Measurements from ENCODE around the gene COL4A1. TPM values are rescaled to one million over a fixed set of nuclear protein-coding genes. Genes with fewer than 3 reads are reported as not detected.

The COL4A1 gene
- polyA plus RNA-seq, 2 of the 4 experiments (the other 2 are of a cell fraction) = 23.8 to 71.3 TPM

DNA sequence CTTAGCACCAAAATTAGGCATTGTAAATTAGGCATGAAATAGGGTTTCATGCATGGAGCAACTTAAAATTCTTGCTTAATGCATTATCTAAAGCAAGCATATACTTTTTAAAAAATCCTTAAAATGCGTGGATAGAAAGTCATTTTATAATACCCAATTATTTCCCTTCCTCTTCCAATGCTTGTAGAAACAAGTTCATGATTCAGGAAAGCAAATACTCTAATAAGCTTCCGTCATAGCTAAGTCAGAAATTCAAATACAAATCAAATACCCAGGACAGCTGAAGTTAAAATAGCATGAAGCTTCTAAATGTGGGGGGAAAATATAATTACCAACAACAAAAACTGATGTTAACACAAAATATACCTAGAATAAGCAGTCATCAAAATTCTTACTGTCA lies 89.1 kb downstream of the COL4A1 start:
- DNase-seq (ENCODE audit: low read depth in 1 of 2, low spot score in 1 of 2) = no peak
- TF ChIP-seq EHF (CRISPR knock-in tag; IDR thresholded peaks at IDR 0.05) (no peak), ZNF302 (CRISPR knock-in tag; IDR thresholded peaks at IDR 0.05) (no peak), NPAS2 (CRISPR knock-in tag; IDR thresholded peaks at IDR 0.05; ENCODE audit: borderline replicate concordance) (no peak), EP300 (IDR thresholded peaks at IDR 0.05) (no peak), MAZ (IDR thresholded peaks at IDR 0.05; ENCODE audit: borderline replicate concordance, low read depth, low read length) (no peak), ZC3H11A (IDR thresholded peaks at IDR 0.05) (no peak), GATA3 (IDR thresholded peaks at IDR 0.05; ENCODE audit: borderline replicate concordance) (no peak), CBX8 (IDR thresholded peaks at IDR 0.05) (no peak), BHLHE40 (IDR thresholded peaks at IDR 0.05; ENCODE audit: low read depth, low read length) (no peak), CBX2 (IDR thresholded peaks at IDR 0.05; ENCODE audit: borderline replicate concordance, low read depth) (no peak), KDM1A (IDR thresholded peaks at IDR 0.05; ENCODE audit: low read depth) (no peak)
- TF ChIP-seq, protein P1, sequence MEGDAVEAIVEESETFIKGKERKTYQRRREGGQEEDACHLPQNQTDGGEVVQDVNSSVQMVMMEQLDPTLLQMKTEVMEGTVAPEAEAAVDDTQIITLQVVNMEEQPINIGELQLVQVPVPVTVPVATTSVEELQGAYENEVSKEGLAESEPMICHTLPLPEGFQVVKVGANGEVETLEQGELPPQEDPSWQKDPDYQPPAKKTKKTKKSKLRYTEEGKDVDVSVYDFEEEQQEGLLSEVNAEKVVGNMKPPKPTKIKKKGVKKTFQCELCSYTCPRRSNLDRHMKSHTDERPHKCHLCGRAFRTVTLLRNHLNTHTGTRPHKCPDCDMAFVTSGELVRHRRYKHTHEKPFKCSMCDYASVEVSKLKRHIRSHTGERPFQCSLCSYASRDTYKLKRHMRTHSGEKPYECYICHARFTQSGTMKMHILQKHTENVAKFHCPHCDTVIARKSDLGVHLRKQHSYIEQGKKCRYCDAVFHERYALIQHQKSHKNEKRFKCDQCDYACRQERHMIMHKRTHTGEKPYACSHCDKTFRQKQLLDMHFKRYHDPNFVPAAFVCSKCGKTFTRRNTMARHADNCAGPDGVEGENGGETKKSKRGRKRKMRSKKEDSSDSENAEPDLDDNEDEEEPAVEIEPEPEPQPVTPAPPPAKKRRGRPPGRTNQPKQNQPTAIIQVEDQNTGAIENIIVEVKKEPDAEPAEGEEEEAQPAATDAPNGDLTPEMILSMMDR (IDR thresholded peaks at IDR 0.05) = no peak
- ATAC-seq = no peak
- Histone ChIP-seq H3K4me2 (no peak overlapping the region), H3K9me3 (no peaks in the 10 kb centered on the region), H3K27ac (no peak overlapping the region), H3K4me3 (no peak overlapping the region), H3K4me1 (peaks cover 3% of the 10 kb centered on the region; the same call in 1 of the 3 replicates)
- 70% methylated on average over 2 of the region's 2 CpGs for WGBS (ENCODE audit: missing lambda C conversion rate)
- ChIA-PET POLR2A (no interaction called here), CTCF (interaction anchor here (1.9 kb wide), 1 partner anchor 194 kb away, joined by 5 read pairs; no protein-coding TSS in a partner anchor)
- FAIRE-seq = no peak

DNA sequence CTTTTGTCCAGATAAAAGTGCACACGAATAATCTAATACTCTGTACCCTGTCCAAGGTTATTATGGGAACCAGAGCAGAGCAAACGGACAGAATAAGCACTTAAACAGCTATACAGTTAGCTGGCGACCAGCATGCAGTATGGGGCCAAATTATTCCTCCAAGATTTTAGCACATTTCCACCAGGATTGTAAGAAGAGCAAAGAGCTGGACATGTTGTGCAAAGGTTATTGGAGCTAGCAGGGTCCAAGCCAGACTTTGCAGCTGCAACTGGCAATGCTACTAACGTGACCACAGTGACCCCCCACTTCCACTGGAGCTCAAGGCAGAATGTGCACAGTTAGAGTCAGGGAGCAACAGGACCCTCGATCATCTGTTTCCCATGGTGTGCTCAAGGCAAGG lies 89.9 kb downstream of the COL4A1 start:
- ATAC-seq (no peak), FAIRE-seq (no peak), DNase-seq (ENCODE audit: low read depth in 1 of 2, low spot score in 1 of 2) (no peak)
- no peaks in the 10 kb centered on the region for H3K9me3 ChIP-seq
- no peak overlapping the region for H3K4me2 ChIP-seq
- no peak overlapping the region for H3K4me3 ChIP-seq
- POLR2A ChIA-PET = no interaction called here
- TF ChIP-seq HDAC2 (IDR thresholded peaks at IDR 0.05) = no peak
- no peak for TF ChIP-seq RCOR1 (IDR thresholded peaks at IDR 0.05; ENCODE audit: low read depth, low read length)
- TF ChIP-seq, protein P2, sequence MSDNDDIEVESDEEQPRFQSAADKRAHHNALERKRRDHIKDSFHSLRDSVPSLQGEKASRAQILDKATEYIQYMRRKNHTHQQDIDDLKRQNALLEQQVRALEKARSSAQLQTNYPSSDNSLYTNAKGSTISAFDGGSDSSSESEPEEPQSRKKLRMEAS (IDR thresholded peaks at IDR 0.05) = no peak
- no peak for TF ChIP-seq EHMT2 (IDR thresholded peaks at IDR 0.05; ENCODE audit: low read depth)
- TF ChIP-seq RNF2 (IDR thresholded peaks at IDR 0.05; ENCODE audit: borderline replicate concordance, low read depth) = no peak
- TF ChIP-seq, protein P3, sequence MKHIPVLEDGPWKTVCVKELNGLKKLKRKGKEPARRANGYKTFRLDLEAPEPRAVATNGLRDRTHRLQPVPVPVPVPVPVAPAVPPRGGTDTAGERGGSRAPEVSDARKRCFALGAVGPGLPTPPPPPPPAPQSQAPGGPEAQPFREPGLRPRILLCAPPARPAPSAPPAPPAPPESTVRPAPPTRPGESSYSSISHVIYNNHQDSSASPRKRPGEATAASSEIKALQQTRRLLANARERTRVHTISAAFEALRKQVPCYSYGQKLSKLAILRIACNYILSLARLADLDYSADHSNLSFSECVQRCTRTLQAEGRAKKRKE (CRISPR knock-in tag; IDR thresholded peaks at IDR 0.05; ENCODE audit: low read depth) = no peak
- TF ChIP-seq FOSB (CRISPR knock-in tag; IDR thresholded peaks at IDR 0.05) = no peak
- CTCF ChIA-PET = interaction anchor here (0.7 to 1.9 kb wide), 2 partner anchors 195 to 227 kb away, joined by 3 to 5 read pairs; no protein-coding TSS in a partner anchor
- H3K27ac ChIP-seq = no peak overlapping the region
- 71% methylated on average over 4 of the region's 5 CpGs for WGBS (ENCODE audit: missing lambda C conversion rate)
- H3K4me1 ChIP-seq = peaks cover 2% of the 10 kb centered on the region; the same call in 1 of the 3 replicates

DNA sequence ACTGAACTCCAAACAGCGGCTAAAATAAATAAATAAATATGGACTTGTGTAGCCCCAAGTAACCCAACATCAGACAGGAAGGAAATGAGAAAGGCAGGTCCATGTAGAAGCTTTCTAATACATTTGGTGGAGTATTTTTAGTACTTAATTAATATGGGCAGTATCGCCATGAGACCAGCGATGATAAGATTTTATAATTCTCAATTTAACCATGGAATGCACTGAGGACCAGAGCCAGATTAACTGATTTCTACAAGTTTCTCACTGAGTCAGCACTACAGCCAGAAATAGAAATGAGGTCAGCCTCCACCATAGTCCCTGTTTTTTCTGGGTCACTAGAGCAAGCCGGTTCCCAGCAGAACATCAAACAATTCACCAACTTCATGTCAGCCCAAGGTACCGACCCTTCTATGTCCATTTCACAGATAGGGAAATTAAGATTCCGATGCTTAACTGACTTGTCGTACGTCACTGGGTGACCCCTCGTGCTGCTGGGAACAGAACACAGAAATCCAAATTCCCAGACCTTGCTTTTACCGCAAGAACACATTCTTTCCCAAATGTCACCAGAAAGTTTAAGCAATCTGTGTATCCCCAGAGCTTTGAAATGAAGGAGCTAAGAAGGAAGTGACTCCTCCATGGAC lies 90.4 kb downstream of the COL4A1 start:
- no peaks in the 10 kb centered on the region for H3K4me1 ChIP-seq
- H3K4me3 ChIP-seq = no peak overlapping the region
- no peak for FAIRE-seq

More for the DNA sequence above, 90.4 kb downstream of the COL4A1 start:
- no peaks in the 10 kb centered on the region for H3K9me3 ChIP-seq
- CTCF ChIA-PET = interaction anchor here (1.9 kb wide), 1 partner anchor 196 kb away, joined by 5 read pairs; no protein-coding TSS in a partner anchor
- POLR2A ChIA-PET = no interaction called here
- no peak overlapping the region for H3K4me2 ChIP-seq
- H3K27ac ChIP-seq = no peak overlapping the region
- ATAC-seq (no peak), DNase-seq (ENCODE audit: low read depth in 1 of 2, low spot score in 1 of 2) (no peak)
- 93% methylated on average over 10 of the region's 10 CpGs for WGBS (ENCODE audit: missing lambda C conversion rate)
- TF ChIP-seq, protein P4, sequence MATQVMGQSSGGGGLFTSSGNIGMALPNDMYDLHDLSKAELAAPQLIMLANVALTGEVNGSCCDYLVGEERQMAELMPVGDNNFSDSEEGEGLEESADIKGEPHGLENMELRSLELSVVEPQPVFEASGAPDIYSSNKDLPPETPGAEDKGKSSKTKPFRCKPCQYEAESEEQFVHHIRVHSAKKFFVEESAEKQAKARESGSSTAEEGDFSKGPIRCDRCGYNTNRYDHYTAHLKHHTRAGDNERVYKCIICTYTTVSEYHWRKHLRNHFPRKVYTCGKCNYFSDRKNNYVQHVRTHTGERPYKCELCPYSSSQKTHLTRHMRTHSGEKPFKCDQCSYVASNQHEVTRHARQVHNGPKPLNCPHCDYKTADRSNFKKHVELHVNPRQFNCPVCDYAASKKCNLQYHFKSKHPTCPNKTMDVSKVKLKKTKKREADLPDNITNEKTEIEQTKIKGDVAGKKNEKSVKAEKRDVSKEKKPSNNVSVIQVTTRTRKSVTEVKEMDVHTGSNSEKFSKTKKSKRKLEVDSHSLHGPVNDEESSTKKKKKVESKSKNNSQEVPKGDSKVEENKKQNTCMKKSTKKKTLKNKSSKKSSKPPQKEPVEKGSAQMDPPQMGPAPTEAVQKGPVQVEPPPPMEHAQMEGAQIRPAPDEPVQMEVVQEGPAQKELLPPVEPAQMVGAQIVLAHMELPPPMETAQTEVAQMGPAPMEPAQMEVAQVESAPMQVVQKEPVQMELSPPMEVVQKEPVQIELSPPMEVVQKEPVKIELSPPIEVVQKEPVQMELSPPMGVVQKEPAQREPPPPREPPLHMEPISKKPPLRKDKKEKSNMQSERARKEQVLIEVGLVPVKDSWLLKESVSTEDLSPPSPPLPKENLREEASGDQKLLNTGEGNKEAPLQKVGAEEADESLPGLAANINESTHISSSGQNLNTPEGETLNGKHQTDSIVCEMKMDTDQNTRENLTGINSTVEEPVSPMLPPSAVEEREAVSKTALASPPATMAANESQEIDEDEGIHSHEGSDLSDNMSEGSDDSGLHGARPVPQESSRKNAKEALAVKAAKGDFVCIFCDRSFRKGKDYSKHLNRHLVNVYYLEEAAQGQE (IDR thresholded peaks at IDR 0.05) = no peak
- TF ChIP-seq MAFK (IDR thresholded peaks at IDR 0.05; ENCODE audit: partially characterized antibody) = no peak
- TF ChIP-seq RFX5 (IDR thresholded peaks at IDR 0.05) = no peak
- TF ChIP-seq POLR2A (IDR thresholded peaks at IDR 0.05; ENCODE audit: low read length) = no peak
- TF ChIP-seq, protein P5, sequence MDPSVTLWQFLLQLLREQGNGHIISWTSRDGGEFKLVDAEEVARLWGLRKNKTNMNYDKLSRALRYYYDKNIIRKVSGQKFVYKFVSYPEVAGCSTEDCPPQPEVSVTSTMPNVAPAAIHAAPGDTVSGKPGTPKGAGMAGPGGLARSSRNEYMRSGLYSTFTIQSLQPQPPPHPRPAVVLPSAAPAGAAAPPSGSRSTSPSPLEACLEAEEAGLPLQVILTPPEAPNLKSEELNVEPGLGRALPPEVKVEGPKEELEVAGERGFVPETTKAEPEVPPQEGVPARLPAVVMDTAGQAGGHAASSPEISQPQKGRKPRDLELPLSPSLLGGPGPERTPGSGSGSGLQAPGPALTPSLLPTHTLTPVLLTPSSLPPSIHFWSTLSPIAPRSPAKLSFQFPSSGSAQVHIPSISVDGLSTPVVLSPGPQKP (IDR thresholded peaks at IDR 0.05; ENCODE audit: low read depth, low read length) = no peak
- no peak for TF ChIP-seq SREBF2 (IDR thresholded peaks at IDR 0.05)
- no peak for TF ChIP-seq CEBPB (IDR thresholded peaks at IDR 0.05)
- TF ChIP-seq PHF8 (IDR thresholded peaks at IDR 0.05; ENCODE audit: borderline replicate concordance, low read depth) = no peak
- no peak for TF ChIP-seq BHLHE40 (IDR thresholded peaks at IDR 0.05; ENCODE audit: low read depth, low read length)
- no peak for TF ChIP-seq SMC3 (IDR thresholded peaks at IDR 0.05)

Data from A549 (cell line).